ENCODE results near the gene AQR.

DNA sequence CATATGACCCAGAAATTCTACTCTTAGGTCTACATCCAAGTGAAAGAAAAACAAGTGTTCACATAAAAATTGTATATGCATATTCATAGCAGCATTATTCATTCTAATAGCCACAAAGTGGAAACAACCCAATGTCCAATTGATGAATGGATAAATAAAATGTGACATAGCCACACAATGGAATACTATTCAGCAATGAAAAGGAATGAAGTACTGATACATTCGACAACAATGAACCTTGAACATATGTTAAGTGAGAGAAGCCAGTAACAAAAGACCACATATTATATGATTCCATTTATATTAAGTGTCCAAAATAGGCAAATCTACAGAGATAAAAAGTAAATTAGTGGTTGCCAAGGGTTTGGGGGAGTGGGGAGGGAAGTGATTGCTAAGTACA, 104.0 kb downstream of the AQR start:
- TF ChIP-seq, protein P1, sequence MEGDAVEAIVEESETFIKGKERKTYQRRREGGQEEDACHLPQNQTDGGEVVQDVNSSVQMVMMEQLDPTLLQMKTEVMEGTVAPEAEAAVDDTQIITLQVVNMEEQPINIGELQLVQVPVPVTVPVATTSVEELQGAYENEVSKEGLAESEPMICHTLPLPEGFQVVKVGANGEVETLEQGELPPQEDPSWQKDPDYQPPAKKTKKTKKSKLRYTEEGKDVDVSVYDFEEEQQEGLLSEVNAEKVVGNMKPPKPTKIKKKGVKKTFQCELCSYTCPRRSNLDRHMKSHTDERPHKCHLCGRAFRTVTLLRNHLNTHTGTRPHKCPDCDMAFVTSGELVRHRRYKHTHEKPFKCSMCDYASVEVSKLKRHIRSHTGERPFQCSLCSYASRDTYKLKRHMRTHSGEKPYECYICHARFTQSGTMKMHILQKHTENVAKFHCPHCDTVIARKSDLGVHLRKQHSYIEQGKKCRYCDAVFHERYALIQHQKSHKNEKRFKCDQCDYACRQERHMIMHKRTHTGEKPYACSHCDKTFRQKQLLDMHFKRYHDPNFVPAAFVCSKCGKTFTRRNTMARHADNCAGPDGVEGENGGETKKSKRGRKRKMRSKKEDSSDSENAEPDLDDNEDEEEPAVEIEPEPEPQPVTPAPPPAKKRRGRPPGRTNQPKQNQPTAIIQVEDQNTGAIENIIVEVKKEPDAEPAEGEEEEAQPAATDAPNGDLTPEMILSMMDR (IDR thresholded peaks at IDR 0.05; ENCODE audit: low read depth, low read length, poor library complexity, severe bottlenecking): no peak
- TF ChIP-seq EZH2phosphoT487 (IDR thresholded peaks at IDR 0.05; ENCODE audit: borderline replicate concordance, low read length): no peak
